ENCODE data around the gene GLUL. TPM values are rescaled to one million over a fixed set of nuclear protein-coding genes. Genes with fewer than 3 reads are reported as not detected.

Gene GLUL
- total and polyA plus RNA-seq, 8 donors = 178 to 512 (median 291) TPM

GRCh38 chr1:182407724-182408123 lies 16.1 kb upstream of the GLUL start:
- Histone ChIP-seq H3K4me3 (no peak overlapping the region), H3K27me3 (no peaks in the 10 kb centered on the region), H3K9me3 (no peaks in the 10 kb centered on the region), H3K36me3 (no peaks in the 10 kb centered on the region), H3K27ac (peak overlapping the region in 1 of 4 donors; percentile 35), H3K4me1 (peaks cover 0 to 12% (median 0%) of the 10 kb centered on the region in 3 donors)
- intact Hi-C loops (cut with DNase I) = loop anchor here in 1 of 3 donors (5.0 kb wide), 1 partner anchor 265 kb away; no protein-coding TSS in a partner anchor
- DNase-seq (no peak), FAIRE-seq (no peak), ATAC-seq (peak in 1 of 4 donors; percentile 14)
- 39 to 44% methylated on average over 3 of the region's 3 CpGs for WGBS, 2 donors
- TF ChIP-seq CTCF (IDR thresholded peaks at IDR 0.05) = no peak

GRCh38 chr1:182406012-182406411 lies 14.4 kb upstream of the GLUL start:
- no peaks in the 10 kb centered on the region for H3K9me3 ChIP-seq
- intact Hi-C loops (cut with DNase I) = loop anchor here in 1 of 3 donors (5.0 kb wide), 1 partner anchor 264 kb away; no protein-coding TSS in a partner anchor
- no peak overlapping the region for H3K27ac ChIP-seq
- H3K4me3 ChIP-seq = no peak overlapping the region
- peaks cover 0 to 11% (median 0%) of the 10 kb centered on the region in 3 donors for H3K4me1 ChIP-seq
- WGBS, 2 donors = 60 to 65% methylated on average over 1 of the region's 1 CpG
- H3K36me3 ChIP-seq = no peaks in the 10 kb centered on the region
- no peak for FAIRE-seq
- ATAC-seq = no peak
- H3K27me3 ChIP-seq = no peaks in the 10 kb centered on the region
- no peak for TF ChIP-seq CTCF (IDR thresholded peaks at IDR 0.05)
- no peak for DNase-seq

GRCh38 chr1:182405578-182405977 lies 14.0 kb upstream of the GLUL start:
- whole genome bisulfite sequencing, 2 donors = 86 to 100% methylated on average over 1 of the region's 1 CpG
- Histone ChIP-seq H3K4me3 (no peak overlapping the region), H3K9me3 (no peaks in the 10 kb centered on the region), H3K4me1 (peaks cover 0 to 7% (median 0%) of the 10 kb centered on the region in 3 donors), H3K36me3 (no peaks in the 10 kb centered on the region), H3K27ac (no peak overlapping the region), H3K27me3 (no peaks in the 10 kb centered on the region)
- FAIRE-seq = no peak
- no peak for ATAC-seq
- intact Hi-C loops (cut with DNase I) = loop anchor here in 1 of 3 donors (5.0 kb wide), 1 partner anchor 263 kb away; no protein-coding TSS in a partner anchor
- DNase-seq = no peak
- no peak for TF ChIP-seq CTCF (IDR thresholded peaks at IDR 0.05)

- TF ChIP-seq CTCF (IDR thresholded peaks at IDR 0.05) = no peak
- peaks cover 0 to 7% (median 0%) of the 10 kb centered on the region in 3 donors for H3K4me1 ChIP-seq
- FAIRE-seq = no peak
- H3K27ac ChIP-seq = no peak overlapping the region
- DNase-seq = no peak
- no peak for ATAC-seq
- intact Hi-C loops (cut with DNase I) = loop anchor here in 2 of 3 donors (5.0 kb wide), 2 partner anchors 262 to 322 kb away; no protein-coding TSS in a partner anchor
- WGBS, 2 donors = 58 to 74% methylated on average over 1 of the region's 1 CpG
- no peaks in the 10 kb centered on the region for H3K27me3 ChIP-seq
- H3K4me3 ChIP-seq = no peak overlapping the region
- no peaks in the 10 kb centered on the region for H3K36me3 ChIP-seq
- H3K9me3 ChIP-seq = no peaks in the 10 kb centered on the region
Measured at GRCh38 chr1:182404781-182405180, 13.2 kb upstream of the GLUL start.

- Histone ChIP-seq H3K4me1 (peaks cover 0 to 3% (median 0%) of the 10 kb centered on the region in 3 donors), H3K4me3 (no peak within 1 kb of the TSS), H3K27me3 (no peaks in the 10 kb centered on the region), H3K9me3 (no peaks in the 10 kb centered on the region), H3K27ac (no peak within 1 kb of the TSS), H3K36me3 (no peaks in the 10 kb centered on the region)
- no peak for TF ChIP-seq CTCF (IDR thresholded peaks at IDR 0.05)
- DNase-seq (no peak), FAIRE-seq (no peak), ATAC-seq (no peak)
- intact Hi-C loops (cut with DNase I) = loop anchor here in 1 of 3 donors (5.0 kb wide), 1 partner anchor 318 kb away; no protein-coding TSS in a partner anchor
- 86 to 88% methylated on average over 4 of the region's 4 CpGs for WGBS, 2 donors
Measured at GRCh38 chr1:182400567-182400966, 9.0 kb upstream of the GLUL start, which contains the start of gene TEDDM1. TSS of gene TEDDM1 (minus strand) at chr1:182400667. CDS start at chr1:182400485, 182 bp downstream.
